Inflammatory macrophage treated with lipopolysaccharide for 4 hours (primary cell): ENCODE data around the gene ERCC6L.

ENCODE experiments used
- DNase-seq: peaks from one replicate; pipeline ENCODE4 v3.0.0-alpha.2; 2020

The ERCC6L gene

DNA sequence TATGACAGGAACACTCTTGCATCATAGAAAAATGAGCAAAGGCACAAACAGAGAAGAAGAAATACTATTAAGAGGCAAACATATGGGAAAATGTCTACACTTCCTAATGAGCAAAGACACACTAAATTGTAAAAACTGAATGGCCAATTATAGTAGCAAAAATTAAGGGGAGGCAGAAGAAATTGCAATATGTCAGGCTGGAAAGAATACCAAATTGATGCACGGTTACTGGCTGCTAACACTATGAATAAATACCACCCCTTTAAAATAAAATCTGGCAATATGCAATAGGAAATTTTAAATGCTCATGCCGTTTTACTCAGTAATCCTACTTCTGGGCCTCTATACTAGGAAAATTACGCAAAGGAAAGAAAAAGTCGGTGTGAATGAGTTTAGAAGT, 73.3 kb downstream of the ERCC6L start:
- DNase-seq: no peak

DNA sequence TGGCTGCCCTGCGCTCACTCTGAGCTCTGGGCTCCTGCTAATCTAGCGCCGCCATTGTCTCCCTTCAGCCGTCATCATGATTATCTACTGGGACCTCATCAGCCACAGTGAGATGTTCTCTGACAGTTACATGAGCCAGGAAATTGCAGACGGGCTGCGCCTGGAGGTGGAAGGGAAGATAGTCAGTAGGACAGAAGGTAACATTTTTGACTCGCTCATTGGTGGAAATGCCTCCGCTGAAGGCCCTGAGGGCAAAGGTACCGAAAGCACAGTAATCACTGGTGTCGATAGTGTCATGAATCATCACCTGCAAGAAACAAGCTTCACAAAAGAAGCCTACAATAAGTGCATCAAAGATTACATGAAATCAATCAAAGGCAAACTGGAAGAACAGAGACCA, 79.1 kb downstream of the ERCC6L start:
- DNase-seq: no peak

DNA sequence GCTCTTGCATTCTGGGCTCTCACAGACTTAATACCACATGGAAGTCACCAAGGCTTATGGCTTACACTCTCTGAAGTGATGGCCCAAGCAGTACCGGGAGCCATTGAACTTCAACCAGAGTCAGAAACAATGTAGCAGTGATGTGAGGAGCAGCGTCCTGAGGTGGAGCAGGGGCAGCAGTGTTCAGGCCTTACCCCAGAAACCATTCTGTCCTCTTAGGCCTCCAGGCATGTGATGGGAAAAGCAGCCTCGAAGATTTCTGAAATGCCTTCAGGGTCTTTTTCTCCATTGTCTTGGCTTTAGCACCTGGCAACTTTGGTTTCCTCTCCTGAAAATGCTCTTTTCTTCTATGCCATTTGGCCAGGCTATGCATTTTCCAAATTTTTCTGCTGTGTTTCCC, 80.1 kb downstream of the ERCC6L start:
- no peak for DNase-seq
